GM23338 (cell line): ENCODE data around the gene MYO1E. TPM values are rescaled to one million over a fixed set of nuclear protein-coding genes. Genes with fewer than 3 reads are reported as not detected.

Experiments used
- ATAC-seq: fragments of 200-7000 bp; cut with Tn5 transposase; 3 replicates; pipeline ENCODE4 v1.9.1; 2020
- DNase-seq: peaks from one replicate; pipeline ENCODE4 v3.0.0-alpha.2; 2015; ENCODE audit warnings: low spot score
- H2AFZ ChIP-seq: fragments of 200-600 bp; sonication (generic); 2 replicates; pipeline ENCODE4 v1.8.0; 2016; ENCODE audit warnings: antibody characterized with exemption, mild to moderate bottlenecking, moderate library complexity
- H3F3A ChIP-seq: fragments of 200-600 bp; sonication (generic); replicated peaks from 2 replicates; pipeline ENCODE4 v1.8.0; 2017; ENCODE audit warnings: antibody characterized with exemption, mixed run types, low read depth
- H3K27ac ChIP-seq: fragments of 200-600 bp; sonication (generic); 2 replicates; pipeline ENCODE4 v1.6.1; 2016; ENCODE audit warnings: low read depth
- H3K27me3 ChIP-seq: fragments of 200-600 bp; sonication (generic); 2 replicates; pipeline ENCODE4 v1.8.0; 2016; ENCODE audit warnings: mild to moderate bottlenecking, mixed run types, moderate library complexity; ENCODE audit not compliant: insufficient read depth
- H3K36me3 ChIP-seq: fragments of 200-600 bp; sonication (generic); 2 replicates; pipeline ENCODE4 v1.8.0; 2016; ENCODE audit warnings: mild to moderate bottlenecking; ENCODE audit not compliant: insufficient read depth
- H3K4me1 ChIP-seq: fragments of 200-600 bp; sonication (generic); 2 replicates; pipeline ENCODE4 v1.8.0; 2016; ENCODE audit warnings: mild to moderate bottlenecking, moderate library complexity; ENCODE audit not compliant: insufficient read depth
- H3K4me2 ChIP-seq: fragments of 200-600 bp; sonication (generic); 2 replicates; pipeline ENCODE4 v1.7.1; 2017; ENCODE audit warnings: mixed run types
- H3K4me3 ChIP-seq: fragments of 200-600 bp; sonication (generic); 2 replicates; pipeline ENCODE4 v1.6.1; 2016; ENCODE audit warnings: mixed run types
- H3K79me2 ChIP-seq: fragments of 200-600 bp; sonication (generic); replicated peaks from 2 replicates; pipeline ENCODE4 v1.8.0; 2017; ENCODE audit warnings: mild to moderate bottlenecking; ENCODE audit not compliant: insufficient read depth
- H3K9me2 ChIP-seq: fragments of 200-600 bp; sonication (generic); 2 replicates; pipeline ENCODE4 v1.8.0; 2017; ENCODE audit not compliant: insufficient read depth
- H4K20me1 ChIP-seq: fragments of 200-600 bp; sonication (generic); replicated peaks from 2 replicates; pipeline ENCODE4 v1.8.0; 2017; ENCODE audit warnings: mild to moderate bottlenecking; ENCODE audit not compliant: insufficient read depth
- H3K27ac Mint-ChIP-seq: 2 replicates; pipeline ENCODE4 v1.8.0; 2020; ENCODE audit warnings: inconsistent platforms, mild to moderate bottlenecking, moderate library complexity, mixed read lengths
- H3K27me3 Mint-ChIP-seq: 3 replicates; pipeline ENCODE4 v1.8.0; 2022; ENCODE audit warnings: low read depth, mild to moderate bottlenecking, moderate library complexity, mixed read lengths, inconsistent platforms; ENCODE audit not compliant: insufficient read depth, poor library complexity
- H3K36me3 Mint-ChIP-seq: 3 replicates; pipeline ENCODE4 v1.8.0; 2021; ENCODE audit warnings: low read depth, mild to moderate bottlenecking, inconsistent platforms, moderate library complexity, mixed read lengths
- H3K4me1 Mint-ChIP-seq: 3 replicates; pipeline ENCODE4 v1.8.0; 2020; ENCODE audit warnings: mild to moderate bottlenecking, inconsistent platforms, mixed read lengths
- H3K4me3 Mint-ChIP-seq: 3 replicates; pipeline ENCODE4 v1.8.0; 2021; ENCODE audit warnings: moderate library complexity, mild to moderate bottlenecking, inconsistent platforms, mixed read lengths
- H3K9me3 Mint-ChIP-seq: 3 replicates; pipeline ENCODE4 v1.8.0; 2020; ENCODE audit warnings: moderate library complexity, mild to moderate bottlenecking, inconsistent platforms, mixed read lengths
- CREB1 ChIP-seq: fragments of 250-450 bp; sonication (Bioruptor Pico); IDR thresholded peaks from 2 replicates; pipeline ENCODE4 v1.5.0; 2020; ENCODE audit warnings: low read depth, mild to moderate bottlenecking, moderate library complexity
- CTCF ChIP-seq, 2 experiments: fragments of 200-600 bp in 1 of 2; sonication (generic) in 1 of 2; conservative IDR thresholded peaks; 2 replicates each; pipeline versions ENCODE4 v1.5.1 to v1.6.1; 2016 to 2017; ENCODE audit warnings: antibody characterized with exemption in 2 of 2, low read depth in 2 of 2, mild to moderate bottlenecking in 2 of 2, moderate library complexity in 1 of 2
- ETS1 ChIP-seq: IDR thresholded peaks from 2 replicates; pipeline ENCODE4 v1.6.1; 2016; ENCODE audit warnings: antibody characterized with exemption
- EZH2 ChIP-seq: fragments of 200-600 bp; sonication (generic); IDR thresholded peaks from one replicate; pipeline ENCODE4 v1.8.0; 2017; ENCODE audit warnings: antibody characterized with exemption, mild to moderate bottlenecking, low read depth; ENCODE audit not compliant: unreplicated experiment
- EZH2phosphoT487 ChIP-seq: fragments of 200-600 bp; sonication (generic); IDR thresholded peaks from one replicate; pipeline ENCODE4 v1.8.1; 2018; ENCODE audit warnings: antibody characterized with exemption; ENCODE audit not compliant: unreplicated experiment
- JUNB ChIP-seq: IDR thresholded peaks from one replicate; pipeline ENCODE4 v1.6.1; 2016; ENCODE audit warnings: antibody characterized with exemption; ENCODE audit not compliant: unreplicated experiment
- NANOG ChIP-seq: IDR thresholded peaks from 2 replicates; pipeline ENCODE4 v1.6.1; 2016; ENCODE audit warnings: antibody characterized with exemption, borderline replicate concordance
- POLR2AphosphoS5 ChIP-seq: IDR thresholded peaks from 2 replicates; pipeline ENCODE4 v1.6.1; 2016; ENCODE audit warnings: antibody characterized with exemption, low read depth
- REST ChIP-seq: IDR thresholded peaks from one replicate; pipeline ENCODE4 v1.6.1; 2018; ENCODE audit warnings: antibody characterized with exemption; ENCODE audit not compliant: unreplicated experiment
- STAT1 ChIP-seq: IDR thresholded peaks from one replicate; pipeline ENCODE4 v1.6.1; 2016; ENCODE audit warnings: antibody characterized with exemption; ENCODE audit not compliant: unreplicated experiment
- ZNF114 ChIP-seq: fragments of 250-450 bp; sonication (Bioruptor Pico); IDR thresholded peaks from 2 replicates; pipeline ENCODE4 v1.5.0; 2020; ENCODE audit warnings: mild to moderate bottlenecking, moderate library complexity
- ZNF331 ChIP-seq: fragments of 250-450 bp; sonication (Bioruptor Pico); IDR thresholded peaks from 2 replicates; pipeline ENCODE4 v1.5.0; 2020; ENCODE audit warnings: low read depth, mild to moderate bottlenecking, moderate library complexity
- ZNF462 ChIP-seq: fragments of 250-450 bp; sonication (Bioruptor Pico); IDR thresholded peaks from 2 replicates; pipeline ENCODE4 v1.5.0; 2020; ENCODE audit warnings: mild to moderate bottlenecking, moderate library complexity
- polyA plus RNA-seq: library from polyadenylated mRNA; unstranded; fragments of >200 nt; fragmentation: Nextera tagmentation; extraction: Ambion mirVana; gene quantifications from 2 replicates; pipeline ENCODE4 v1.2.1, GENCODE V29; 2016
- total RNA-seq: library from RNA; depleted of rRNA; stranded (reverse); fragments of >200 nt; shearing (Covaris generic); gene quantifications from 2 replicates; pipeline ENCODE4 v1.2.3, GENCODE V29; 2014

Gene MYO1E
- total and polyA plus RNA-seq, 2 experiments from 2014 or later: 68.3 to 131 TPM

GRCh38 chr15:59159210-59159609 lies 213.5 kb downstream of the MYO1E start:
- Mint-ChIP-seq H3K4me1 (peaks cover 5% of the 10 kb centered on the region; the same call in 1 of the 3 replicates), H3K4me3 (no peak overlapping the region), H3K27ac (no peak overlapping the region), H3K27me3 (peaks cover 8% of the 10 kb centered on the region), H3K36me3 (peaks cover 37% of the 10 kb centered on the region), H3K9me3 (no peaks in the 10 kb centered on the region)
- ATAC-seq (no peak), DNase-seq (no peak)
- H3K27me3 ChIP-seq: no peaks in the 10 kb centered on the region
- peaks cover 19% of the 10 kb centered on the region for H3K36me3 ChIP-seq
- no peaks in the 10 kb centered on the region for H3K9me2 ChIP-seq
- H3F3A ChIP-seq: no peaks in the 10 kb centered on the region
- no peak overlapping the region for H3K4me2 ChIP-seq
- TF ChIP-seq EZH2phosphoT487: no peak
- TF ChIP-seq POLR2AphosphoS5: no peak
- TF ChIP-seq JUNB: no peak
- TF ChIP-seq NANOG: no peak
- no peak for TF ChIP-seq ZNF462 (CRISPR knock-in tag)
- TF ChIP-seq REST: no peak
- TF ChIP-seq CREB1: no peak
- no peak for TF ChIP-seq ZNF331 (CRISPR knock-in tag)
- no peak for TF ChIP-seq ETS1
- TF ChIP-seq STAT1: no peak
- no peak for TF ChIP-seq CTCF (conservative IDR thresholded peaks at IDR 0.05; ENCODE audit: low read depth in 2 of 2)
- no peak for TF ChIP-seq EZH2
- no peak for TF ChIP-seq ZNF114 (CRISPR knock-in tag)
- no peak overlapping the region for H2AFZ ChIP-seq
- H3K79me2 ChIP-seq: no peaks in the 10 kb centered on the region
- H3K4me3 ChIP-seq: no peak overlapping the region
- H3K27ac ChIP-seq: no peak overlapping the region
- no peaks in the 10 kb centered on the region for H3K4me1 ChIP-seq
- no peaks in the 10 kb centered on the region; the same call in 1 of the 2 replicates for H4K20me1 ChIP-seq
